AG04450 (cell line): Measurements from ENCODE around the gene CCL22. TPM values are rescaled to one million over a fixed set of nuclear protein-coding genes. Genes with fewer than 3 reads are reported as not detected.
"Not testable (repeated sequence)": the region's sequence is repeated elsewhere in the genome, so short reads cannot be mapped to it uniquely, and the experiment has no call there.

Source experiments
- CTCF ChIA-PET: fragments of 300-600, 350-600 bp; formaldehyde crosslinking; extraction: SDS; loops from one replicate; lab custom pipeline; 2022; ENCODE audit warnings: antibody characterized with exemption, inconsistent platforms; lab: Charles Lee
- POLR2A ChIA-PET: fragments of 350-600 bp; formaldehyde crosslinking; extraction: SDS; loops from one replicate; lab custom pipeline; 2021; ENCODE audit warnings: antibody characterized with exemption, inconsistent platforms; lab: Yijun Ruan, JAX
- DNase-seq: peaks from one replicate; pipeline ENCODE4 v3.0.0-alpha.2; 2011; ENCODE audit warnings: low read depth, low spot score
- H3K27ac ChIP-seq: one replicate; pipeline ENCODE4 v1.5.1; 2012; ENCODE audit warnings: low read depth, low read length, control low read depth
- H3K27me3 ChIP-seq: one replicate; pipeline ENCODE4 v1.6.0; 2012; ENCODE audit warnings: low read length; ENCODE audit not compliant: control insufficient read depth, insufficient read depth
- H3K4me3 ChIP-seq: 2 replicates; pipeline ENCODE4 v1.5.1; 2011; ENCODE audit warnings: mild to moderate bottlenecking, low read depth, low read length, control low read depth
- H3K9me3 ChIP-seq: 2 replicates; pipeline ENCODE4 v1.5.1; 2012; ENCODE audit warnings: low read length; ENCODE audit not compliant: control insufficient read depth, insufficient read depth
- CTCF ChIP-seq: IDR thresholded peaks from 2 replicates; pipeline ENCODE4 v1.5.1; 2011; ENCODE audit warnings: low read depth, low read length, control low read depth, inconsistent platforms
- polyA plus RNA-seq: library from polyadenylated mRNA; depleted of rRNA; stranded (reverse); fragments of >200 nt; gene quantifications from 2 replicates; pipeline ENCODE4 v1.2.3, GENCODE V29; 2011

Gene CCL22
- polyA plus RNA-seq, 1 experiment, result not detected

DNA sequence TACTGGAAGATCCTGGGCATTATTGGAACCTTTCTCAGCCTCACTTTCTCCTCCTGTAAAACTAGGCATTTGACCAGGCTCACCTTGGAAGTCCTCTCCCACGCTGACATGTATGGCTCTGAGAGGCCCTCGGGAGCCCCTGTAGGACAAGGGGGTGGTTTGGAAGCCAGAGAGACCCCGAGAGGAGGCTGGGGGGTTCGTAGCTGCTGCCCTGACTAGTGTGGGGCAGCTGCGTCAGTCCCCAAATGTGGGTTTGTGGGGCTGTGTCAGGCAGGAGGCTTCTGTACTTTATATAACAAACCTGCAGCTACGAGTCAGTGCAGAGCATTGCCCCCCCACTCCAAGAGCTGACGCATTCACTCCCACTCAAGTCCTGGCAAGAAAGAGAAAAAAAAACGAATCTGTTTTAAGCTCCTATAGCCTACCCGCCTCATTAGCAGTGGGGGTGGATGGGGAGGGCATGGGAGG, 15.5 kb downstream of the CCL22 start:
- TF ChIP-seq CTCF, result no peak
- Histone ChIP-seq H3K27me3 (peaks cover 22% of the 10 kb centered on the region), H3K9me3 (no peaks in the 10 kb centered on the region; the same call in 1 of the 2 replicates), H3K4me3 (no peak overlapping the region), H3K27ac (no peak overlapping the region)
- ChIA-PET POLR2A (interaction anchor here (0.5 kb wide), 1 partner anchor 497 kb away, joined by 3 read pairs; no protein-coding TSS in a partner anchor), CTCF (no interaction called here)
- DNase-seq, result no peak

DNA sequence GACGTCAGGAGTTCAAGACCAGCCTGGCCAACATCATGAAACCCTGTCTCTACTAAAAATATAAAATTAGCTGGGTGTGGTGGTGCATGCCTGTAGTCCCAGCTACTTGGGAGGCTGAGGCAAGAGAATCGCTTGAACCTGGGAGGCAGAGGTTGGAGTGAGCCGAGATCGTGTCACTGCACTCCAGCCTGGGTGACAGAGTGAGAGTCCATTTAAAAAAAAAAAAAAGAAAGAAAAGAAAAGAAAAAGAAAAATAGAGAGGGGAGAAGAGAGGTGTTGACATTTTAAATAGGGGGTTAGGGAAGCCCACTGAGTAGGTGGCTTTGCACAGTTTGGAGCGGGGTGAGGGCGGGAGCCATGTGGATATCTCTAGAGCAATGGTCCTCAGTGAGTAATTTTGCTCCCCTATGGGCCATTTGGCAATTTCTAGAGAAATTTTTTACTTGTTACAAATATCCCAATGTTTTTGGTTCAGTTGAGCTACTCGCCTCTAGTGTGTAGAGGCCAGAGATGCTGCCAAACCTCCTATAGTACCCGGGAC, 16.4 kb downstream of the CCL22 start:
- H3K27ac ChIP-seq, CTCF ChIA-PET, DNase-seq, H3K4me3 ChIP-seq, H3K9me3 ChIP-seq: not testable (repeated sequence)
- POLR2A ChIA-PET, result interaction anchor here (0.5 kb wide), 1 partner anchor 496 kb away, joined by 3 read pairs; no protein-coding TSS in a partner anchor
- H3K27me3 ChIP-seq, result peaks cover 14% of the 10 kb centered on the region

DNA sequence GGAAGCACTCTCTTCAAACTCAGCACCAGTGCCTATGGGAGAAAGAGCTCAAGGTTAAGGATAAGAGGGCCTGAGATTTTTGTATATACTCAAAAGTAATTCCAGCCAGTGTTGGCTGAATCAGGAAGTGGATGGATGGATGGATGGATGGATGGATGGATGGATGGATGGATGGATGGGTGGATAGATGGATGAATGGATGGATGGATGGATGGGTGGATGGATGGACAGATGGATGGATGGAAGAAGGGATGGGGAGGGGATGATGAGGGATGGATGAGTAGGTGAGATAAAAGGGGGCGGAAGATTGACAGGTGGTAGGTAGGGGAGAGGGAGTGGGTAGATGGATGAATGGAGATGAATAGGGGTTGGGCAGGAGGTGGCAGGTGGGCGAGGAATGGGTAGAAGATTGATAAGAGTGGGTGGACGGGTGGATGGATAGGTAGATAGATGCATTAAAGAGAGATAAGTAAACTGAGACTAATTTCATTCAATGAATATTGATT, 17.8 kb downstream of the CCL22 start:
- Histone ChIP-seq H3K9me3 (no peaks in the 10 kb centered on the region; the same call in 1 of the 2 replicates), H3K27me3 (peaks cover 13% of the 10 kb centered on the region), H3K27ac (no peak overlapping the region), H3K4me3 (no peak overlapping the region)
- TF ChIP-seq CTCF, result no peak
- ChIA-PET POLR2A (no interaction called here), CTCF (no interaction called here)
- DNase-seq, result no peak

GRCh38 chr16:57377080-57377841, 18.7 kb downstream of the CCL22 start:
- Histone ChIP-seq H3K27ac (peak overlapping the region; percentile 75), H3K4me3 (no peak overlapping the region), H3K9me3 (no peaks in the 10 kb centered on the region; the same call in 1 of the 2 replicates), H3K27me3 (peaks cover 10% of the 10 kb centered on the region)
- DNase-seq, result peak; percentile 79
- TF ChIP-seq CTCF, result no peak
- ChIA-PET CTCF (interaction anchor here (0.6 to 1.7 kb wide), 4 partner anchors 40 to 88 kb away, joined by 3 to 6 read pairs (median 4); partner anchors contain the start of gene POLR2C), POLR2A (no interaction called here)

DNA sequence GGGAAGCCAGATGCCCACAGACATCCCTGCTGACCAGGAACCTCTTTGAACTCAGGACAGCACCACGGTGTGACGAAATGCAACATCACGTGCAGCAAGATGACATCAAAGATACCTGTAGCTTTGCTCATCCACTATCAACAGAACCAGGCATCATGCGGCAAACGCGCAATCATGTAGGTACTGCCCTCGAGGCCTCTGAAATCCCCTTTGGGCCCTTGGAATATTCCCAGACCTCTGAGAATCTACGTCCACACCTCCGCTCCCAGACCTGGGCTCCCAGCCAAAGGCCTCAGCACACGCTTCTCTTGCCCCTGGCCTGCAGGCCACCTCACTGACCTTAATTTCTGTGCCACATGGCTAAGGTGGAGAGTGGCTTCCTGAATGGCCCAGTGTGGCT, 21.0 kb downstream of the CCL22 start:
- no peak overlapping the region for H3K27ac ChIP-seq
- no peak overlapping the region for H3K4me3 ChIP-seq
- no peak for TF ChIP-seq CTCF
- ChIA-PET POLR2A (no interaction called here), CTCF (no interaction called here)
- H3K27me3 ChIP-seq, result peaks cover 6% of the 10 kb centered on the region
- DNase-seq, result no peak
- H3K9me3 ChIP-seq, result no peaks in the 10 kb centered on the region
